Breast epithelium (tissue), 4 donors: ENCODE data around the gene METTL17. TPM values are rescaled to one million over a fixed set of nuclear protein-coding genes. Genes with fewer than 3 reads are reported as not detected.

Experiments
- DNase-seq, 2 donors: peaks; one replicate each; pipeline ENCODE4 v3.0.0-alpha.2; 2019; ENCODE audit warnings: low spot score in 2 of 2
- H3K27ac ChIP-seq, 2 donors: fragments of 200-600 bp; sonication (generic) in 1 of 2; one replicate each; pipeline ENCODE4 v1.5.1; 2016 to 2019; ENCODE audit warnings: mild to moderate bottlenecking in 1 of 2
- H3K27me3 ChIP-seq, 2 donors: fragments of 200-600 bp; sonication (generic) in 1 of 2; one replicate each; pipeline versions ENCODE4 v1.5.1 to v1.6.0; 2017 to 2019; ENCODE audit warnings: control low read depth in 1 of 2, mild to moderate bottlenecking in 1 of 2
- H3K36me3 ChIP-seq: fragments of 200-600 bp; one replicate; pipeline ENCODE4 v1.5.1; 2019
- H3K4me1 ChIP-seq, 2 donors: fragments of 200-600 bp; sonication (generic); one replicate each; pipeline ENCODE4 v1.5.1; 2016 to 2019; ENCODE audit warnings: control low read depth in 1 of 2
- H3K4me3 ChIP-seq, 3 donors: fragments of 200-600 bp; sonication (generic); 1 replicate in 2 of 3; 2 replicates in 1 of 3; pipeline ENCODE4 v1.5.1; 2016 to 2019; ENCODE audit warnings: mild to moderate bottlenecking in 3 of 3, moderate library complexity in 2 of 3
- H3K9me3 ChIP-seq, 2 donors: fragments of 200-600 bp; sonication (generic) in 1 of 2; one replicate each; pipeline ENCODE4 v1.5.1; 2016 to 2019; ENCODE audit warnings: control low read depth in 1 of 2
- CTCF ChIP-seq, 3 donors: fragments of 450-650 bp; IDR thresholded peaks; one replicate each; pipeline ENCODE4 v1.5.1; 2016 to 2017; ENCODE audit warnings: antibody characterized with exemption in 3 of 3, mild to moderate bottlenecking in 3 of 3, moderate library complexity in 3 of 3
- POLR2A ChIP-seq: fragments of 450-650 bp; IDR thresholded peaks from one replicate; pipeline ENCODE4 v1.6.1; 2016; ENCODE audit warnings: antibody characterized with exemption, mild to moderate bottlenecking, moderate library complexity
- POLR2AphosphoS5 ChIP-seq, 3 donors: sonication (generic); formaldehyde crosslinking; IDR thresholded peaks; one replicate each; pipeline ENCODE4 v1.6.1; 2017; ENCODE audit warnings: antibody characterized with exemption in 3 of 3
- intact Hi-C: fragments of 100-400 bp; cut with DNase I; formaldehyde crosslinking; loops from one replicate; pipeline ENCODE4 v1.15.1; 2023; ENCODE audit warnings: low total_unique reads
- total RNA-seq, 3 donors: library from RNA; depleted of rRNA; stranded (reverse); fragments of >200 nt; gene quantifications; one replicate each; pipeline ENCODE4 v1.1.0, GENCODE V29; 2016

METTL17 gene
- total RNA-seq, 3 donors from 2014 or later = 78.6 to 105 (median 89.5) TPM

- Histone ChIP-seq H3K36me3 (no peaks in the 10 kb centered on the region), H3K27ac (peak overlapping the region; percentile 82 to 89), H3K4me3 (no peak overlapping the region), H3K27me3 (no peaks in the 10 kb centered on the region), H3K4me1 (peaks cover 5 to 20% of the 10 kb centered on the region in 2 donors), H3K9me3 (no peaks in the 10 kb centered on the region)
- intact Hi-C loops = no loop called here
- TF ChIP-seq POLR2AphosphoS5 (IDR thresholded peaks at IDR 0.05) = peak in 1 of 3 donors; percentile 40
- no peak for TF ChIP-seq POLR2A
- peak in 1 of 2 donors; percentile 50 for DNase-seq
Observed at GRCh38 chr14:20986811-20987210, 3.0 kb upstream of the METTL17 start.

- H3K9me3 ChIP-seq = no peaks in the 10 kb centered on the region
- no peaks in the 10 kb centered on the region for H3K36me3 ChIP-seq
- H3K4me1 ChIP-seq = peaks cover 5 to 20% of the 10 kb centered on the region in 2 donors
- H3K27ac ChIP-seq = peak overlapping the region; percentile 89 to 91
- TF ChIP-seq POLR2A = no peak
- no peak for TF ChIP-seq POLR2AphosphoS5 (IDR thresholded peaks at IDR 0.05)
- TF ChIP-seq CTCF (IDR thresholded peaks at IDR 0.05) = no peak
- no peaks in the 10 kb centered on the region for H3K27me3 ChIP-seq
- peak overlapping the region; percentile 76 to 93 (median 87) for H3K4me3 ChIP-seq
- DNase-seq = no peak
- intact Hi-C loops = no loop called here
Observed at GRCh38 chr14:20988717-20989470, 886 bp upstream of the METTL17 start.

- DNase-seq = no peak
- Histone ChIP-seq H3K4me1 (peaks cover 5 to 20% of the 10 kb centered on the region in 2 donors), H3K27me3 (no peaks in the 10 kb centered on the region), H3K27ac (peak overlapping the region; percentile 89 to 91), H3K36me3 (no peaks in the 10 kb centered on the region), H3K4me3 (peak overlapping the region; percentile 76 to 93 (median 87)), H3K9me3 (no peaks in the 10 kb centered on the region)
- intact Hi-C loops = no loop called here
- TF ChIP-seq CTCF (IDR thresholded peaks at IDR 0.05) (no peak), POLR2A (no peak), POLR2AphosphoS5 (IDR thresholded peaks at IDR 0.05) (no peak)
Observed at GRCh38 chr14:20989471-20989786, 351 bp upstream of the METTL17 start.

GRCh38 chr14:20996521-20996920 is 6.7 kb downstream of the METTL17 start:
- Histone ChIP-seq H3K4me1 (no peaks in the 10 kb centered on the region), H3K27ac (no peak overlapping the region), H3K9me3 (no peaks in the 10 kb centered on the region), H3K4me3 (no peak overlapping the region), H3K36me3 (peaks cover 12% of the 10 kb centered on the region), H3K27me3 (no peaks in the 10 kb centered on the region)
- DNase-seq = no peak
- no peak for TF ChIP-seq CTCF (IDR thresholded peaks at IDR 0.05)
- TF ChIP-seq POLR2A = no peak
- TF ChIP-seq POLR2AphosphoS5 (IDR thresholded peaks at IDR 0.05) = no peak
- intact Hi-C loops = no loop called here

GRCh38 chr14:20997115-20997514 is 7.3 kb downstream of the METTL17 start:
- Histone ChIP-seq H3K27ac (peak overlapping the region in 1 of 2 donors; percentile 79), H3K36me3 (peaks cover 12% of the 10 kb centered on the region)
- intact Hi-C loops = no loop called here

More at GRCh38 chr14:20997115-20997514, 7.3 kb downstream of the METTL17 start:
- DNase-seq = no peak
- Histone ChIP-seq H3K4me1 (no peaks in the 10 kb centered on the region), H3K4me3 (no peak overlapping the region), H3K9me3 (no peaks in the 10 kb centered on the region), H3K27me3 (no peaks in the 10 kb centered on the region)
- TF ChIP-seq CTCF (IDR thresholded peaks at IDR 0.05) (no peak), POLR2A (no peak), POLR2AphosphoS5 (IDR thresholded peaks at IDR 0.05) (no peak)
